HEK293 (cell line): ENCODE results near the gene LRCH4.

Source experiments
- BCL11A ChIP-seq: fragments of 450-650 bp; formaldehyde crosslinking; IDR thresholded peaks from 2 replicates; pipeline ENCODE4 v1.5.1; 2016; ENCODE audit warnings: low read depth, missing biosample characterization, missing genetic modification characterization
- GLIS1 ChIP-seq: fragments of 450-650 bp; formaldehyde crosslinking; IDR thresholded peaks from 2 replicates; pipeline ENCODE4 v1.5.1; 2016; ENCODE audit warnings: missing biosample characterization, missing genetic modification characterization
- GLIS2 ChIP-seq: fragments of 450-650 bp; formaldehyde crosslinking; IDR thresholded peaks from 2 replicates; pipeline ENCODE4 v1.5.1; 2016; ENCODE audit warnings: missing biosample characterization, missing genetic modification characterization
- INSM2 ChIP-seq: fragments of 450-650 bp; formaldehyde crosslinking; IDR thresholded peaks from 2 replicates; pipeline ENCODE4 v1.5.1; 2016; ENCODE audit warnings: missing biosample characterization, missing genetic modification characterization
- PATZ1 ChIP-seq: fragments of 450-650 bp; formaldehyde crosslinking; IDR thresholded peaks from 2 replicates; pipeline ENCODE4 v1.5.1; 2016; ENCODE audit warnings: missing biosample characterization, missing genetic modification characterization
- PRDM2 ChIP-seq: fragments of 450-650 bp; formaldehyde crosslinking; IDR thresholded peaks from 2 replicates; pipeline ENCODE4 v1.5.1; 2016; ENCODE audit warnings: missing biosample characterization, missing genetic modification characterization, borderline replicate concordance
- REPIN1 ChIP-seq: fragments of 450-650 bp; formaldehyde crosslinking; IDR thresholded peaks from 2 replicates; pipeline ENCODE4 v1.5.1; 2017; ENCODE audit warnings: missing biosample characterization, missing genetic modification characterization, low read depth
- SCRT1 ChIP-seq: fragments of 450-650 bp; formaldehyde crosslinking; IDR thresholded peaks from 2 replicates; pipeline ENCODE4 v1.5.1; 2016; ENCODE audit warnings: missing biosample characterization, missing genetic modification characterization, borderline replicate concordance
- ZBTB7A ChIP-seq: fragments of 450-650 bp; formaldehyde crosslinking; IDR thresholded peaks from 2 replicates; pipeline ENCODE4 v1.5.1; 2016; ENCODE audit warnings: low read depth, missing biosample characterization, missing genetic modification characterization
- ZFHX2 ChIP-seq: fragments of 450-650 bp; formaldehyde crosslinking; conservative IDR thresholded peaks from 2 replicates; pipeline ENCODE4 v1.5.1; 2016; ENCODE audit warnings: missing biosample characterization, missing genetic modification characterization
- ZNF239 ChIP-seq: fragments of 450-650 bp; formaldehyde crosslinking; IDR thresholded peaks from 2 replicates; pipeline ENCODE4 v1.5.1; 2016; ENCODE audit warnings: missing biosample characterization, missing genetic modification characterization
- ZNF280C ChIP-seq: fragments of 450-650 bp; formaldehyde crosslinking; IDR thresholded peaks from 2 replicates; pipeline ENCODE4 v1.5.1; 2016; ENCODE audit warnings: missing biosample characterization, missing genetic modification characterization
- ZNF341 ChIP-seq: fragments of 450-650 bp; formaldehyde crosslinking; IDR thresholded peaks from 2 replicates; pipeline ENCODE4; 2016; ENCODE audit warnings: low read depth, missing biosample characterization, missing genetic modification characterization
- ZNF362 ChIP-seq: fragments of 450-650 bp; formaldehyde crosslinking; IDR thresholded peaks from 2 replicates; pipeline ENCODE4 v1.5.1; 2016; ENCODE audit warnings: missing biosample characterization, missing genetic modification characterization
- ZNF639 ChIP-seq: fragments of 450-650 bp; formaldehyde crosslinking; IDR thresholded peaks from 2 replicates; pipeline ENCODE4 v1.5.1; 2016; ENCODE audit warnings: missing biosample characterization, missing genetic modification characterization
- ZNF645 ChIP-seq: fragments of 450-650 bp; formaldehyde crosslinking; IDR thresholded peaks from 2 replicates; pipeline ENCODE4; 2016; ENCODE audit warnings: missing biosample characterization, missing genetic modification characterization
- ZNF692 ChIP-seq: fragments of 450-650 bp; formaldehyde crosslinking; IDR thresholded peaks from 2 replicates; pipeline ENCODE4 v1.5.1; 2016; ENCODE audit warnings: missing biosample characterization, missing genetic modification characterization
- ZNF76 ChIP-seq: fragments of 450-650 bp; formaldehyde crosslinking; IDR thresholded peaks from 2 replicates; pipeline ENCODE4; 2016; ENCODE audit warnings: low read depth, missing biosample characterization, missing genetic modification characterization, borderline replicate concordance
- ZNF777 ChIP-seq: fragments of 450-650 bp; formaldehyde crosslinking; IDR thresholded peaks from 2 replicates; pipeline ENCODE4 v1.5.1; 2017; ENCODE audit warnings: missing biosample characterization, missing genetic modification characterization, borderline replicate concordance

LRCH4 gene

GRCh38 chr7:100538654-100539435 is 47.1 kb downstream of the LRCH4 start, which contains the start of gene AGFG2 (continued):
- peak; percentile 41; the same call in 1 of the 2 replicates for TF ChIP-seq INSM2 (tag by site-specific recombination)
- peak; percentile 81 for TF ChIP-seq PATZ1 (tag by site-specific recombination)
- peak; percentile 85 for TF ChIP-seq GLIS1 (tag by site-specific recombination)
- TF ChIP-seq ZNF777, result no peak; the same call in 1 of the 2 replicates
- TF ChIP-seq ZFHX2 (tag by site-specific recombination), result peak; percentile 100
- TF ChIP-seq ZNF692 (tag by site-specific recombination), result peak; percentile 67
- TF ChIP-seq ZNF639 (tag by site-specific recombination), result no peak
- TF ChIP-seq ZBTB7A, result no peak
- TF ChIP-seq GLIS2 (tag by site-specific recombination), result peak; percentile 100
- no peak for TF ChIP-seq ZNF645 (tag by site-specific recombination)
- no peak for TF ChIP-seq ZNF362 (tag by site-specific recombination)
- no peak for TF ChIP-seq PRDM2 (tag by site-specific recombination)
- TF ChIP-seq ZNF280C (tag by site-specific recombination), result no peak
- no peak for TF ChIP-seq ZNF239
- TF ChIP-seq ZNF76 (tag by site-specific recombination), result peak; percentile 59; the same call in 1 of the 2 replicates
- TF ChIP-seq ZNF341 (tag by site-specific recombination), result peak; percentile 36; the same call in 1 of the 2 replicates
- TF ChIP-seq SCRT1 (tag by site-specific recombination), result no peak
- 0 out of 2 replicates have a peak, but pooled peaks have one; percentile 20 for TF ChIP-seq BCL11A
- TF ChIP-seq REPIN1 (tag by site-specific recombination), result no peak
